CD4-positive, alpha-beta T cell treated with Interleukin-4 for 4 hours (primary cell): ENCODE results near the gene TFG.

ENCODE experiments used
- DNase-seq: peaks from one replicate; pipeline ENCODE4 v3.0.0-alpha.2; 2020

The TFG gene

GRCh38 chr3:100708644-100708988 lies 678 bp upstream of the TFG start:
- DNase-seq, result no peak

DNA sequence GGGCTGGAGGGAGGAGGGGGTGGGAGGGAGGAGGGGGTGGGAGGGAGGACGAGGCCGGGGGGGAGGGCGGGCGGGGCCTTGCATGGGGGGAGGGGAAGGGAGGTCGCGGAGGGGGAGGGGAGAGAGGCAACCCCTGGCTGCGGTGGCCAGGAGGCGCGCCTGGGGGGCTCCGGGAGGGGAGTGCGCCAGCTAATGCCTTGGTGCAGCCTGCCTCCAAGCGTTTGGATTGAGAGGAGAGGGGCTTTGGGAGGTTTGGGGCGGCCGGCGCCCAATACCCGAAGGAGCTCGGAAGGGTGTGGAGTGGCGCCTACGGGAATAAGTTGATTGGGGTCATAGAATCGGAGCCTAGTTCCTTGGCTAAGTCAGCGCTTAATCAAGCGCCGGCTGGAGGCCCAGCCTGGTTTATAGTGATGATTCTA lies 557 bp downstream of the TFG start:
- peak; percentile 7 for DNase-seq

DNA sequence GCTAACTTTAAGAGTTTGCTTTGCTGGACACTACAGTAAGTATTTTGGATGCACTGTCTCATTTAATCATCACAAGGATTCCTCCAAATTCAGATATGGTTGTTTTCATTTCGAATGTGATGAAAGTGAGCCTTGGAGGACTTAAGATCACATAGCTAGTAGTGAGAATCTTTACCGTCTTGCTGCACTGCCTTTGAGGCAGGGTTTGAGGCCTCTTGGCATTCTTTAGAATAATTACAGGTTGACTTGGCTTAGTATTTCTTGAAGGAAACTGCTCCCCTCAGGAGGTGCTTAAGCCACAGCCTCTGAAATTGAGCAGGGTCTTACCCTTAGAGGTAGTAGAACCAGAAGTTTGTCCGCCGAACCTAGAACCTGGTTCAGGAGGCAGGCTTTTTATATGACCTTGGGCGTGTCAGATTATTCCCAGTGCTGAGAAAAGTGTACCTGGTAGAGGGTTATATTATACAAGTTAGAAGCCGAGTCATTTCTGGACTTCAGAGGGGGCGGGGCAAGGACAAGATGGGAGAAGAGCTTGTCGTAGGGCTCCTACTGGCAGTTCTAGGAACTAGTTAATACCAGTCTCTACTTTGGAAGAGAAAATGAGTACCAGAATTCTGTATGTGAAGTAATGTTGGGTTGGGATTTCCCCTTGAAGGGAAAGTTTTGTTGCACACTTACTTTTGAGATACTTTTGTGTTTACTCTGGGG lies 1.1 kb downstream of the TFG start:
- peak; percentile 51 for DNase-seq

- no peak for DNase-seq
These were observed 5.9 kb downstream of the TFG start for GRCh38 chr3:100715176-100715575.

- no peak for DNase-seq
These were observed 7.8 kb downstream of the TFG start for GRCh38 chr3:100717063-100717462.

GRCh38 chr3:100717637-100718487 lies 8.6 kb downstream of the TFG start:
- DNase-seq, result no peak

- DNase-seq, result no peak
These were observed 9.8 kb downstream of the TFG start for GRCh38 chr3:100719136-100719535.

DNA sequence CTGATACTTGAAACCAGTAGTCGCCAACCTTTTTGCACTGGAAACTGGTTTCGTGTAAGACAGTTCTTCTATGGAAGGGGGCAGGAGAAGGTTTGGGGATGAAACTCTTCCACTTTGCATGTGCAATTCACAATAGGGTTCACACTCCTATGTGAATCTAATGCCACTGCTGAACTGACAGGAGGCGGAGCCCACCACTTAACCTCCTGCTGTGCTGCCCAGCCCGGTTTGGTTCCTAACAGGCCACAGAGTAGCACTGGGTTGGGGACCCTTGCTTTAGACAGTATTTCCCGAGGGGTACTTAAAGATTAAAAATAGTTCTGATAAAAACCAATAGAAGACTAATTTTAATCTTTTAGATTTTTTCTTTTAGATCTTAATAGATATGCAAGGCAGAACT lies 11.1 kb downstream of the TFG start:
- DNase-seq, result no peak

GRCh38 chr3:100725935-100726513 lies 16.7 kb downstream of the TFG start:
- no peak for DNase-seq

DNA sequence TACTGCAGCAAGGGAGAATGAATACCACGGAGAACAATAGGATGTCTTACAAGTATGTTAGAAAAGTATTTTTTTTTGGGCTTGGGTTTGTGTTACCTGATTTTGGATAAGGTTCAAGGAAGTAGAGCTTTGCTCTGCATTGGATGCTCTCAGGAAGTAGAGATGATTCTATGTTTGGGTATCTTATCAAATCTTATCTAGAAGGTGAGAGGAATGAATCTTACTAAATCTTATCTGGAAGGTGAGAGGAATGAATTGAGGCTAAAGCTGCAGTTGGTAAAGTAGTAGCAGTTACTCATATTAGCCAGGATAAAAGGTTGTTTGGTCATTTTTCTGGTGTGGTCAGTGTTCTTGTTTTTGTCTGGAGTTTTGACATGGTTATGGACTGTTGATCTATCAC lies 17.4 kb downstream of the TFG start:
- DNase-seq, result no peak

- DNase-seq, result no peak
These were observed 21.2 kb downstream of the TFG start for GRCh38 chr3:100730524-100730923.

GRCh38 chr3:100732435-100732834 lies 23.1 kb downstream of the TFG start:
- no peak for DNase-seq

GRCh38 chr3:100737334-100737733 lies 28.0 kb downstream of the TFG start:
- peak; percentile 6 for DNase-seq

DNA sequence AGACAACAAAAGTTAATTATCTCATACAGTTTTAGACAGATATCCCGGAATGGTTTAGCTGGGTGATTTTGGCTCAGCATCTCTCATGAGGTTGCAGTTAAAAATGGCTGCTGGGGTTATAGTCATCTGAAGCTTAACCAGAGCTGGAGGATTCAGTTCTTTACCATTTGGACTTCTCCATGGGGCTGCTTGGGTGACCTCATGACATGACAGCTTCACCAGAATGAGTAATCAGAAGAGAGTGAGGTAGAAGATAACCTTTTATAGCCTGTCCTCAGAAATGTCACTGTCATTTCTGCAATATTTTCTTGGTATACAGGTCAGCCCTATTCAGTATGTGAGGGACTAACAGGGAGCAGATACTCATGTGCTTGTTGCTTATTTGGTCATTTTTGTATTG lies 30.9 kb downstream of the TFG start:
- no peak for DNase-seq

DNA sequence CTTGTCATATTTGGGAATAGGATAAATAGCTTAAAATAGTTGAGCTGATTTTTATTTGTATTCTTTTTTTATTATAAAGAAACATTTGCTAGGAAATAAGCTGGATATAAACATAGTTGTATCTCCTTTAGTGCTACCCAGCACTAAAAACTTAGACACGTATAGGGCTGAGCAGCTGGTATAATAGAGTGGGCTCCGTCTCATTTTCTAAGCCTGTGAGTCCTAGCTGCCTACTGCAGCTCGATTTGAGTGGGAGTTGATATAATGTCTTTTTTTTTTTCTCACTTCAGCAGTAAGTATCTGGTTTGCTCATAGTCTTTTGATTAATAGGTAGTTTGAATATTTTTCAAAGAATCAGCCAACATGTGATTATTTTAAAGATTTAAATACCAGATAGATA lies 34.2 kb downstream of the TFG start:
- DNase-seq, result no peak

DNA sequence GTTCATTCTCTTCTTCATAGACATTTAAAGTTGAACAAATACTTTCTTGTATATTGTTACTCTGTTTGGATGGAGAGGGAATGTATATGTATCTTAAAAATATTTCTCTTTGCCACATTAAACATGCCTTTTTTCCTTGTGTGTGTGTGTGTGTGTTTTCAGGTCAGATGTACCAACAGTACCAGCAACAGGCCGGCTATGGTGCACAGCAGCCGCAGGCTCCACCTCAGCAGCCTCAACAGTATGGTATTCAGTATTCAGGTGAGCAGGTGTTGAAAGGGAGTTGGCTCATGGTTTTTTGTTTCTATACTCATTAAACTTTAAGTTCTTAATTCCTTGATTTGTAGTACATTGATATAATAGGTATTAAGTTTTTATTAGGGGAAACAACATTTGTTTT lies 35.4 kb downstream of the TFG start:
- no peak for DNase-seq

DNA sequence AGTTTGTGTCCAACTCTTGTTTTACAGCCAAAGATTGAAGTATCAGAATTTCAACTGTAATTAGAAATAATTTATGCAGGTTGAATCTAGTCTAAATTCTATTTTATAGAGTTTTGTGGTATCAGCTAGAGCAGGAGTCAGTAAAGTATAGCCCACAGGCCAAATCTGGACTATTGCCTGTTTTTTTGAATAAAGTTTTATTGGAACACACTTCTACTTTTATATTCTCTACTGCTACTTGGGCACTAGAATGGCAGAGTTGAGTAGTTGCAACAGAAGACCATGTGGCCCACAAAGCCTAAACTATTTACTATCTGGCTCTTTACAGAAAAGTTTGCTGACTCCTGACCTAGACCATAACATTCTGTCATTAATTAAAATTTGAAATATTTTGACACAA lies 36.3 kb downstream of the TFG start:
- DNase-seq, result no peak

DNA sequence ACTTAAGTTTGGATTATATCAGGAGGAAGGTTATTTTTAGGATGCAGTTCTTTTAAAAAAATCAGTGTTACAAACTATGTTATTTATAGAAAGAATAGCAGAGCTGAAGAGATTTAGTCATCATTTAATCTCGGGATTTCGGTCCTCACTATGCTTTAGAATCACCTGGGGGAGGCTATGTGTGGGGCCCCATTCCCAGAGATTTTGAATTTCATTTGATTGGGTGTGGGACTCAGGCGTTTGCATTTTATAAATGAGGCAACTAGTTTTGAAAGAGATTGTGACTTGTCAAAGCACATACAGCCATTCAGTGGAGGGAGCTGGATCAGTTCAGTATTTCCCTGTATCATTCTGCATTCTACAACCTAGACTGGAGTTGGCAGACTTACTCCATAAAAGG lies 36.8 kb downstream of the TFG start:
- no peak for DNase-seq

GRCh38 chr3:100748220-100748619 lies 38.9 kb downstream of the TFG start:
- no peak for DNase-seq

DNA sequence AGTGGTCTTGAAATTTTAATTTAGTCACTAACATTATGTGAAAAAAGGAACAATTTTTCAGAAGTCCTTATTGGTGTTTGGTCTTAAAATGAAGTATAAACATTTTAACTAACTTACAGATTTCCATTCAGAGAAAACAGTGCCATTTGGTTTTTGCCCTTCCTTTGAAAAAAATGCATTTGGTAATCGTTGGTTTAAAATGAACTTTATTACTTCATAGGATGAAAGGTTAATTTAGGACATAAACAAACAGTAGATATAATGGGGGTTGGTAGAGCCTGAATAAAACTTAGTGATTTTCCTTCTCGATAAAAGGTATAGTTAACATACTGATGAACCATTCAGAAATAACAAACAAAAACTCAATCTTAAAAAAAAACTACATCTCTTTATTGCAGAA lies 39.7 kb downstream of the TFG start:
- no peak for DNase-seq

DNA sequence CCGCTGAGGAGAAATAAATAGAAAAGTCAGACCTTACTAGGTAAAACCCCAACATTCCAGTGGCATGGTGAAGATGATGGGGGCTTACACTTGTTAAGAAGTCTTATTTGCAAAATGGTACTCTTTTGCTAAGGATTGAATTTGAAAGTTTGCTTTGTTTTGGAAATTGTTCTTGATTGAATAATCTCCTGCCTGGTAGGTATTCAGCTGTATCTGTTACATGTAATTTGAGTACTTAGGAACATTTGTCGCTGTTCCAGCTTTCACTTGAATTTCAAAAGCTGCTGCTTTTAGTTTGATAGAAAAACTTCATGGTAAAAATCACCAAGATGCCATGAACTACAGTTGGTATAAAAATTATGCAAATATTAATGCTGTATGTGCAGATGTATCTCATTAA lies 44.6 kb downstream of the TFG start:
- no peak for DNase-seq

- DNase-seq, result no peak
These were observed 45.5 kb downstream of the TFG start for GRCh38 chr3:100754563-100755334.

DNA sequence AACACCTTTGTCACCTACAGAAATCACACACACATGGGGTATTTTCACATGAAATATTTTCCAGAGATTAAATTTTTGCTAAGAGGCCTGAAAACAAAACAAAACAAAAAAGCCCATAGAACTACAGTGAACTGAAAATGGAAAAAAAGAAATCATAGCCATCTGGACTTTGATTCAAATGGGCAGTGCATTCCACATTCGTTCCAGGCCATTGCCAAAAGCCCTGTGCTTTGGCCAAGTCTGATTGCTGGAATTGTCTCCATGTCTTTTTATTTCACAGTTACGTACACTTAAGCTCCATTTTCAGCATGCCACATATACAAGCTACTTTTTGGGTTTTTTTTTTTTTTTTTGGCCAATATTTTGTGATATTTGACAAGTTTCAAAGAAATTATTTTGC lies 47.1 kb downstream of the TFG start:
- no peak for DNase-seq

DNA sequence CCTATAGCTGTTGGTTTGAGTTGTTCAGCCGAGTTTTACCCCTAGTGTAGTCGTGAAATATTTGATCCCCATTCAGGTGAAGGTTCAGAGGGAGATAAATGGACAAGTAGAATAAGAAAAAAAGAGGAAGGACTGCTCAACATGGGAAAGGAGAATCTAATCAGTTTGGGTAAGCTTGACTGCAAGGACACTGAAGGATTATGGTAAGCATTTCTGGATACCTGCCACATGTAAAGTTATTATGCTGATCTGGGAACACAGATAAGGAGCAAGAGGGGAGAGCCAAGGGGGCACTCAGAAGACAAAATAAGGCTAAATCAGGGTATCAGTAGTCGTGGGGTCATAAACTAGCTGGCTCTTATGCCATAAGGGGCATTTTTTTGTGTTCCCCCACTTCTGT lies 49.9 kb downstream of the TFG start:
- DNase-seq, result no peak
